ENCODE measurements around the gene STXBP5.

DNA sequence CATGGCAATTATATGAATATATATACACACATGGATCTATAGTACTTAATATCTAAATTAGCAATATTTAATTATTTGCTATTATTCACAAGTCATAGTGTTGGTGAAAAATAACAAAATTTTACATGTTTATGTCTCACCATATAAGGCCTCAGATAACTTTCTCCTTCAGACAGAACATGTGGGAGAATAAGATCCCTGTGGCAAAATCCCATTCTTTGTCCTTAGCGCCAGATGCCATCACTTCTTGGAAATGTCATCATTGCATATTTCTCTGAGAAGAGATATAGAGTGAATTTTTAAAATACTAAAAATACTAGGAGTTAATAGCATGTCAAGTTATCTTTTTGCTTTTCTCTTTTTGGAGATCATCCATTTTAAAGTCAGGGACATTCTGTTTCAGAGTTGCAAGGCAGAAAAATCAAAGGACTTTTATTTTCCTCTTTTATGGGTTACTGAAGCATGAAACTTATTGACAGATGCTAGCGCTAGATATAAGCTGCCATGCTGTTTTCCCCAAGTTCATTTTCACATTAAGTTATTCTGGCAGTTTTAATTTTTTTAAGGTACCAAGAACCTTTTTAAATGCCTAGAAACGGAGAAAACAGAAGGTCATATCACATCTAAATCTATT lies 30.4 kb upstream of the STXBP5 start:
- TF ChIP-seq, protein P1, sequence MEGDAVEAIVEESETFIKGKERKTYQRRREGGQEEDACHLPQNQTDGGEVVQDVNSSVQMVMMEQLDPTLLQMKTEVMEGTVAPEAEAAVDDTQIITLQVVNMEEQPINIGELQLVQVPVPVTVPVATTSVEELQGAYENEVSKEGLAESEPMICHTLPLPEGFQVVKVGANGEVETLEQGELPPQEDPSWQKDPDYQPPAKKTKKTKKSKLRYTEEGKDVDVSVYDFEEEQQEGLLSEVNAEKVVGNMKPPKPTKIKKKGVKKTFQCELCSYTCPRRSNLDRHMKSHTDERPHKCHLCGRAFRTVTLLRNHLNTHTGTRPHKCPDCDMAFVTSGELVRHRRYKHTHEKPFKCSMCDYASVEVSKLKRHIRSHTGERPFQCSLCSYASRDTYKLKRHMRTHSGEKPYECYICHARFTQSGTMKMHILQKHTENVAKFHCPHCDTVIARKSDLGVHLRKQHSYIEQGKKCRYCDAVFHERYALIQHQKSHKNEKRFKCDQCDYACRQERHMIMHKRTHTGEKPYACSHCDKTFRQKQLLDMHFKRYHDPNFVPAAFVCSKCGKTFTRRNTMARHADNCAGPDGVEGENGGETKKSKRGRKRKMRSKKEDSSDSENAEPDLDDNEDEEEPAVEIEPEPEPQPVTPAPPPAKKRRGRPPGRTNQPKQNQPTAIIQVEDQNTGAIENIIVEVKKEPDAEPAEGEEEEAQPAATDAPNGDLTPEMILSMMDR (IDR thresholded peaks at IDR 0.05), result no peak
- no peak for TF ChIP-seq POLR2A (IDR thresholded peaks at IDR 0.05)
- no peak for TF ChIP-seq EP300 (IDR thresholded peaks at IDR 0.05)
